HG02571 (cell line): ENCODE results near the gene SPRR2F.

Source experiments
- ATAC-seq: cut with Tn5 transposase; IDR thresholded peaks from one replicate; pipeline ENCODE4 v1.9.1; 2021; ENCODE audit warnings: mild to moderate bottlenecking, moderate library complexity; ENCODE audit not compliant: unreplicated experiment

SPRR2F gene

DNA sequence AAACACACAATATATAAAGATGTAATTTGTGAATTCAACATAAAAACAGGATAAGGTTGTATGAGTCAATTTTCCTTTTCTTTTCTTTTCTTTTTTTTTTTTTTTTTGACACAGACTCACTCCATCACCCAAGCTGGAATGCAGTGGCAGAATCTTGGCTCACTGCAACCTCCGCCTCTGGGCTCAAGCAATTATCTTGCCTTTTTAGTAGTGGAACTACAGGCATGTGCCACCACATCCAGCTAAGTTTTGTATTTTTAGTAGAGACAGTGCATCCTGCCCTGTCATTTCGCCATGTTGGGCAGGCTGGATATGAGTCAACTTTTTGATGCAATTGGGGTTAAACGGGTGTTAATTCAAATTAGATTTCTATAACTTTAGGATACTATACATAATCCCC, 31.6 kb downstream of the SPRR2F start:
- ATAC-seq: no peak

DNA sequence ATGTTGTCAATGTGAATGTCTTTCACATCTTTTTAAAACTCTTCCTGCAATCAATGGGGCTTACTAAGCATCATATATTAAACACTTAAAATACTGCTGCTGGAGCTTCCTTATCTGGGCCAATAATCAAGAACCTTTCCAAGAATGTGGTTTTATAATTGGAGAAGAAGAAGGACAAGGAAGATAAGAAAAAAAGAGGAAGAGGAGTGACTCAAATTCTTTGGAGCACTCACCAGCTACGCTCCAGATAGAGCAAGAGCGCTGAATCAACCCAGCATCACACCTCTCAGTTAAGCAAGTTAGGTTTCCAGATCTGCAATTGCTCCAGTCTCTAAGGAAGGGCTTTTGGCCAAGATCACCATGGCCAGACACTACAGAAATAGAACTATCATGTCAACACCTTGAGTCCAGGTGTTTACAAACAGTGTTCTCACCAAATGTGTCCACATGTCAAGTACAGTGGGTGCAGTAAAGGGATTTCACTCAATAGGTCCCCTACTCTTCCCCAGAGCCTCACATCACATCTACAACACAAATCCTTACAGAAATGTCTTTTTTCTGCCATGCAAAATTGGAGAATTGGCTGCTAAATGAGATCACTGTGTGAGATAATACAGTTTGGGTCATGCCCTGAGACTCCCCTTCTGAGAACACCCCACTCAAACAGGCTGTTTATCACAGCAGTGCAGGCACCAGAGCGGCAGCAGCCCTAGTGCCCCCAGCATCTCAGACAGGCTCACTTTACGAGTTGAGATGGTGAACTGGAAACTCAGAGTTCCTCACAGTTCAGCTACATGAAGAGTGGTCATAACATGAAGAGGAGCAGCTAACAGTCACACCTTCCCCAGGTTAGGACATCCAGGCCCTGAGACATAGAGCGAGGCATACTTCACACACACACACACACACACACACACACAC, 40.2 kb downstream of the SPRR2F start:
- ATAC-seq: no peak

DNA sequence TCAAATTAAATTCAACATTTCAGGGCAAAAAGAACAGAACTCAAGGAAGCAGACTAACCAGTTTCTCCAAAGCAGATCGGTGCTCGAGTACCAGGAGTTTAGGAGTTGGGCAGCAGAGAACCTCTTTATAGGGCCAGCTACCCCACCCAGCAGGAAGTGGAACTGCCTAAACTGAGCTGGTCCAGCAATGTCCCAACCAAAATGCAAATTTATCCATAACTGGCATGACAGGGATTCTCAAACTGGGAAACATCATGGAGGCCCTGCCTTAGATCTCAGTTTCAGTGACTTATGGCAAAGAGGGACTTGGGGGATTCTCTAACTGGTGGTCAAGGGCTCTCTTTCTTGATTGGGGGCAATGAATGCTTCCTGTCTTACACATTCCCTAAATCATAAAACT, 41.8 kb downstream of the SPRR2F start, which contains the start of gene SPRR2B:
Gene SPRR2B, minus strand, starts transcription at position 101 of the 400 bp plus-strand sequence. CDS start 772 bp downstream, outside the sequence.
- no peak for ATAC-seq

DNA sequence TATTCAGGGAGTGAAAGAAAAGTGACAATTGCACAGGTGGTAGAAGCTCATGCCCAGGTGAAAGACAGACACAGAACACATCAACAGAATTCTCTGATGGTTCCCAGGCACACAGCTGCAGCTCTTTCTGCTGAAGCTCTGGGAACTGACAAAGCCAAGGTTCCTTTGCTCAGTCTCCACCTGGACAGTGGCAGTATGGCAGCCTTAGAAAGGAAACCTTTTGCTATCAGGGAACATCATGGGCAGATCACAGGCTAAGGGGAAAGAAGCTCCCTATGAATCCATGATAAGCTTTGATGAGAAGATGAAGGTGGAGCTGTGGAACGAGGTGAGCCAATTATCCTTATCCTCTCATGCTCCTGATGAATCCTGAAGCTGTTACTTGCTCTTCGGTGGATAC, 43.1 kb downstream of the SPRR2F start:
- ATAC-seq: no peak
